ENCODE data around the gene PPBP. TPM values are rescaled to one million over a fixed set of nuclear protein-coding genes. Genes with fewer than 3 reads are reported as not detected.

Gene PPBP
- total RNA-seq, 1 experiment from 2014 or later, result not detected

GRCh38 chr4:73990988-73991741 lies 3.2 kb upstream of the PPBP start:
- CTCF ChIA-PET, result no interaction called here
- Histone ChIP-seq H3K27me3 (replicated peaks; ENCODE audit: control insufficient read depth, insufficient read depth, low read length) (no peaks in the 10 kb centered on the region), H3K9me3 (no peaks in the 10 kb centered on the region), H3K4me1 (no peaks in the 10 kb centered on the region), H3K36me3 (ENCODE audit: control insufficient read depth, insufficient read depth, low read length) (no peaks in the 10 kb centered on the region), H3K4me3 (ENCODE audit: low read depth, low read length) (no peak overlapping the region)
- no peak for TF ChIP-seq CTCF (IDR thresholded peaks at IDR 0.05; ENCODE audit: insufficient read depth in 1 of 2, low read depth in 1 of 2, low read length in 1 of 2, severe bottlenecking in 1 of 2, unreplicated experiment in 1 of 2)
- Mint-ChIP-seq H3K4me1 (ENCODE audit: low read depth, unreplicated experiment) (peaks cover 4% of the 10 kb centered on the region), H3K9me3 (ENCODE audit: unreplicated experiment) (no peaks in the 10 kb centered on the region), H3K27me3 (ENCODE audit: insufficient read depth, unreplicated experiment) (no peaks in the 10 kb centered on the region), H3K27ac (ENCODE audit: unreplicated experiment) (no peak overlapping the region), H3K4me3 (ENCODE audit: unreplicated experiment) (no peak overlapping the region), H3K36me3 (ENCODE audit: insufficient read depth, unreplicated experiment) (no peaks in the 10 kb centered on the region)
- no peak for DNase-seq
- no TSS peak for BruUV-seq (replicated peaks)
- POLR2A ChIA-PET, result no interaction called here
- intact Hi-C loops (cut with micrococcal nuclease; ENCODE audit: unreplicated experiment), result no loop called here

- POLR2A ChIA-PET, result no interaction called here
- Mint-ChIP-seq H3K4me3 (ENCODE audit: unreplicated experiment) (no peak overlapping the region), H3K4me1 (ENCODE audit: low read depth, unreplicated experiment) (peaks cover 4% of the 10 kb centered on the region)
These were observed 1.9 kb upstream of the PPBP start for GRCh38 chr4:73989928-73990327.

GRCh38 chr4:73989031-73989430 lies 1.0 kb upstream of the PPBP start:
- no peak for TF ChIP-seq CTCF (IDR thresholded peaks at IDR 0.05; ENCODE audit: insufficient read depth in 1 of 2, low read depth in 1 of 2, low read length in 1 of 2, severe bottlenecking in 1 of 2, unreplicated experiment in 1 of 2)
- ChIA-PET CTCF (no interaction called here), POLR2A (no interaction called here)
- Histone ChIP-seq H3K4me1 (no peaks in the 10 kb centered on the region), H3K4me3 (ENCODE audit: low read depth, low read length) (no peak overlapping the region), H3K9me3 (no peaks in the 10 kb centered on the region), H3K27me3 (replicated peaks; ENCODE audit: control insufficient read depth, insufficient read depth, low read length) (no peaks in the 10 kb centered on the region), H3K36me3 (ENCODE audit: control insufficient read depth, insufficient read depth, low read length) (no peaks in the 10 kb centered on the region)
- intact Hi-C loops (cut with micrococcal nuclease; ENCODE audit: unreplicated experiment), result no loop called here
- no peak overlapping the region for H3K4me3 Mint-ChIP-seq (ENCODE audit: unreplicated experiment)
- DNase-seq, result no peak
- no peaks in the 10 kb centered on the region for H3K27me3 Mint-ChIP-seq (ENCODE audit: insufficient read depth, unreplicated experiment)
- H3K27ac Mint-ChIP-seq (ENCODE audit: unreplicated experiment), result no peak overlapping the region
- BruUV-seq (replicated peaks), result no TSS peak
- H3K36me3 Mint-ChIP-seq (ENCODE audit: insufficient read depth, unreplicated experiment), result no peaks in the 10 kb centered on the region
- peaks cover 4% of the 10 kb centered on the region for H3K4me1 Mint-ChIP-seq (ENCODE audit: low read depth, unreplicated experiment)
- H3K9me3 Mint-ChIP-seq (ENCODE audit: unreplicated experiment), result no peaks in the 10 kb centered on the region

More at GRCh38 chr4:73989928-73990327, 1.9 kb upstream of the PPBP start:
- DNase-seq, result no peak
- Histone ChIP-seq H3K27me3 (replicated peaks; ENCODE audit: control insufficient read depth, insufficient read depth, low read length) (no peaks in the 10 kb centered on the region), H3K4me3 (ENCODE audit: low read depth, low read length) (no peak overlapping the region), H3K9me3 (no peaks in the 10 kb centered on the region), H3K36me3 (ENCODE audit: control insufficient read depth, insufficient read depth, low read length) (no peaks in the 10 kb centered on the region), H3K4me1 (no peaks in the 10 kb centered on the region)
- H3K9me3 Mint-ChIP-seq (ENCODE audit: unreplicated experiment), result no peaks in the 10 kb centered on the region
- no peak for TF ChIP-seq CTCF (IDR thresholded peaks at IDR 0.05; ENCODE audit: insufficient read depth in 1 of 2, low read depth in 1 of 2, low read length in 1 of 2, severe bottlenecking in 1 of 2, unreplicated experiment in 1 of 2)
- no peaks in the 10 kb centered on the region for H3K27me3 Mint-ChIP-seq (ENCODE audit: insufficient read depth, unreplicated experiment)
- no TSS peak for BruUV-seq (replicated peaks)
- H3K27ac Mint-ChIP-seq (ENCODE audit: unreplicated experiment), result no peak overlapping the region
- no peaks in the 10 kb centered on the region for H3K36me3 Mint-ChIP-seq (ENCODE audit: insufficient read depth, unreplicated experiment)
- CTCF ChIA-PET, result no interaction called here
- intact Hi-C loops (cut with micrococcal nuclease; ENCODE audit: unreplicated experiment), result no loop called here
